Hippocampal formation (tissue), 2 donors: ENCODE data around the gene COL23A1.

Experiments
- DNase-seq, 2 donors: peaks; one replicate each; lab custom pipeline; 2025; lab: John Stamatoyannopoulos, UW

COL23A1 gene

GRCh38 chr5:178339272-178339671 is 250.9 kb downstream of the COL23A1 start:
- DNase-seq = no peak

- DNase-seq = no peak
Observed at GRCh38 chr5:178338750-178339144, 251.4 kb downstream of the COL23A1 start.

DNA sequence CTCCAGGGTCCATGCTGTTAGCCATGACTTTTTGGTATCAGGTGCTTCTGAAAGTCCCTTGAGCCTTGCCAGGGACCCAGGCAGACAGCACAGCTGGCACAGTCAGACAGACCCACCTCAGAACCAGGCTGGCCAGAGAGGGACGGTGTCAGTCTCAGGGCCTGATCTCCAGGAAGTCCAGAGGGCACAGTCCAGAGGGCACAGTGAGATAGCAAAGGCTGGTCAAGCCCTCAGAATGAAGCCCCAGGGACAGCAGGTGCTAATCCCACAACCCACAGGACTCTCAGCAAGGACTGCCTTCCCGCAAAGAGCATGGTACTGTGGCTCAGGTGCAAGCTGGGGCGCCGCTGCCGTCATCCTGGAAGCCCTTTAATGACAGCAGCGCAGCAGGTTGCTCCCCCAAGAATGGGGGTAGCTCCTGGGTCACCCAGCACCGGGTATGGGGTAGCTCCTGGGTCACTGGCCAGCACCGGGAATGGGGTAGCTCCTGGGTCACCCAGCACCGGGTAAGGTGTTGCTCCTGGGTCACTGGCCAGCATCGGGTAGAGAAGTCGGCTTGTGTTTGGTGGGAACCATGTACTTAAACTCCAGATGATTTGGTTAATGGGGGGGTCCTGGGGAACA is 252.0 kb downstream of the COL23A1 start:
- DNase-seq = no peak

DNA sequence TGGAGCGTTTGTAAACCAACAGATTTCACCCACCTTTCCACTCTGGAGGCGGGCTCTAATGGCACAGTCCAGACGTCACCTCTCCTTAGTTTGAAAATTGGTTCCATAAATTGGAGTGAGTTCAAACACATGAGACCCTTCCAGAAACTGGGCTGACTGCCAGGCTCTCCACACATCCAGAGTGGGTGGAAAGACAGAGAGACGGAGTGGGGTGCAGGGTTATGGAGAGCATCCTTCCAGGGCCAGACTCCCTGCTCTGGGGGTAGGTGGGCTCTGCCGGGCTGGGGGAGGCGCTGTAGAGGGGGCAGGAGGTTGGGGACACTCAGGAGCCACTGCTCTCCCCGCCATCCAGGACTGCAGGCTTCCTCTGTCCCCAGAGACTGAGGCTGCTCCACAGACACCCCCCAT is 252.9 kb downstream of the COL23A1 start:
- DNase-seq = no peak

GRCh38 chr5:178336889-178337288 is 253.3 kb downstream of the COL23A1 start:
- no peak for DNase-seq

DNA sequence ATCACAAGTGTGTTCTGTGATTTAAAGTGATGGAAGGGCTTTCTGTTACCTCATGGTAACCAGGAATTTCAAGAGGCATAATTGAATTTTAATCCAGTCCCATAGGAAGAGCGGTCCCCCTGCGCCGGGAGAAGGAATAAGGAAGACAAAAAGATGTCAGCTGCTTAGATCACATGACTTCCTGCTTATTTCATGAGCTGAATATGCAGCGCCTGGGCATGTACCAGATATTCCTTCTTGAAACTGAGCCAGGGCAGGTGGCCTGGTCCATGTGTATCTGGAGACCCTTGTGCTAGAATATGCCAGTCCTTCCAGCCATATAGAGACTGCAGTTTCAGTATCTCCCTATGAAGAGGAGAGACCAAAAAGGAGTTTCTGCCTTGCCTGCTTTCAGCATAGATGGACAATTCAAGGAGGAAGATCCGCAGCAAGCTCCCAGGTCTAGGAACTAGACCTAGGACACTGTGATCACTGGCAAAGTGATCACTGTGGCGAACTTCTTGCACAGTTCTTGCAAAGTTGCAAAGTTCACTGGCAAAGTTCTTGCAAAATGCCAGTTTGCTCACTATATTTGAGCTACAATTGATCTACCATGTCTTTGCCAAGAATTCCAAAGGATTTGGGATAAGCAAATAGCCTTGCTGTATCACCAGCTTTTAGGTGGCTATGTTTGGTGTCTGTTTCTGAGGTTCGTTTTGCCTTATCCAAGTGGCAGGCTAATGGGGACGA is 254.7 kb downstream of the COL23A1 start:
- DNase-seq = no peak

GRCh38 chr5:178334861-178335260 is 255.3 kb downstream of the COL23A1 start:
- no peak for DNase-seq

DNA sequence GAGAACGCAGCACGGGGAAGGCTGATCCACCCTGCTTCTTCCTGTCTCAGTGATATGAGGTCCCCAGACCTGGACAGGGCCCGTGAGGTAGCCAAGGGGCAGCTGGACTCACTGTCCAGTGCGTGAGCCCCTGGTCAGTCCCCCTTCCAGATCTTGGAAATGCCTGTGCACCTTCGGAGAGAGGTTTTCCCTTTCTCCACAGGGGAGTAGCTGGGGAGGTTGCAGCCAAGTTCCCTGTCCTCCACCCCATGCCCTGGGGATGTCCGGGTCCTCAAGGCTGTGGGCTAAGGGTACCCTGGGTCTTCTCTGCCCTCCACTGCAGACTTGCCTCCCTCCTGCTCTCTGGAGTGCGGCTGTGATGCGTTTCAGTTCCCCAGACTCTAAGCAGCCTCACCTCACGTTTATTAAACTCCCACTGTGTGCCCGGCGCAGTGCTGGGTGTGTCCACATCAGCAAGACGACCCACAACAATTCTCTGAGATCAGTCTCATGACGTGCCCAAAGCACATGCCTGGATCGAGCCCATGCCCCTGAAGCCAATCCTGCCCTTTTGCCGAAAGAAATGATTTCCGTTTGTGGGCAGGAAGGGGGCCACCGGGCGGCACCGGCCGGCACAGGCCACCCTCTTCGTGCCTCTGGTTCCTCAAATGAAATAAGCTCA is 256.2 kb downstream of the COL23A1 start:
- DNase-seq = no peak

DNA sequence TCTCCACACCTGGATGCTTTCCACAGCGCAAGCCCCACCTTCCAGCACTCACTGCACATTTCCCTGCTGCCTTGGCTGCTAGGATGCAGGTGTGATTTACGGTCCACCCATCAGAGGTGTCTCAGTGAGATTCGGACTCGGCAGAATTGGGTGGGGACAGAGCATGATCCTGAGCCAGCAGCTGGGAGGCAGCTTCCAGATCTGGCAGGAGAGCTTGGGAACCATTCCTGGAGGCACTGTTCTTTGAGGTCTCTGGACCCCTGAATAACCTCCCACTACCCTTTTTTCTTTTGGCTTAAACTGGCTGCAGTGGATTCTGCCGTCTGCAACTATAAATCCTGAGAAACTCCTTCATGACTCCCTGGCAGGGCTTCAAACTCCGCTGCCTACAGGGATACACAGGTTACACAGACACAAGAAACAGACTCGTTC is 258.0 kb downstream of the COL23A1 start:
- no peak for DNase-seq

GRCh38 chr5:178331491-178331996 is 258.6 kb downstream of the COL23A1 start:
- DNase-seq = peak; percentile 89 to 92

DNA sequence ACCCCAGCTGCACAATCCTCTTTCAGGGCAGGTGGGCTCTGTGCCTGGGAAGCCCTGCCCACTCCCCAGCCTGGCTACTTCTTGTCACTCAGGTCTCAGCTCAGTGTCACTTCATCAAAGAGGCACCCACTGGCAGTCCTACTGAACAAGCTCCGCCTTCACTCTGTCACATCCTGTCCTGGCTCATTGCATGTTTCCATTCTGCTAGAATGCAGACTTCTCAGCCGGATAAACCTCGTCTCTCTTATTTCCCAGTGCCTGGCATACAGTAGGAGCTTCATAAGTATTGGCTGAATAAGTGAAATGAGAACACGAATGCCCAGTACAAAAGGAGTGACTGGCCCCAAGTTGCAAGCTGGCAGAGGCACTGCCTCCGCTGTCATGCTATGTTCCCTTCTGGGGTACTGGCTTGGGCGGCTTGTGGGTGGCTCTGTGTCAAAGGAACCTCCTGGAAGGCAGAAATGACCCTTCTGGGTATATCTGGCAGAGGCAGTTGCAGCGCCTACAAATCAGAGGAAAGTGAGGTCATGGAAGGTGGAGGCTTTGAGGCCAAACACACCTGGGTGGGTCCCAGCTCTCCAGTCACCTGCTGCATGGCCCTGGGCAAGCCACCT is 259.3 kb downstream of the COL23A1 start:
- DNase-seq = peak in 1 of 2 donors; percentile 34

DNA sequence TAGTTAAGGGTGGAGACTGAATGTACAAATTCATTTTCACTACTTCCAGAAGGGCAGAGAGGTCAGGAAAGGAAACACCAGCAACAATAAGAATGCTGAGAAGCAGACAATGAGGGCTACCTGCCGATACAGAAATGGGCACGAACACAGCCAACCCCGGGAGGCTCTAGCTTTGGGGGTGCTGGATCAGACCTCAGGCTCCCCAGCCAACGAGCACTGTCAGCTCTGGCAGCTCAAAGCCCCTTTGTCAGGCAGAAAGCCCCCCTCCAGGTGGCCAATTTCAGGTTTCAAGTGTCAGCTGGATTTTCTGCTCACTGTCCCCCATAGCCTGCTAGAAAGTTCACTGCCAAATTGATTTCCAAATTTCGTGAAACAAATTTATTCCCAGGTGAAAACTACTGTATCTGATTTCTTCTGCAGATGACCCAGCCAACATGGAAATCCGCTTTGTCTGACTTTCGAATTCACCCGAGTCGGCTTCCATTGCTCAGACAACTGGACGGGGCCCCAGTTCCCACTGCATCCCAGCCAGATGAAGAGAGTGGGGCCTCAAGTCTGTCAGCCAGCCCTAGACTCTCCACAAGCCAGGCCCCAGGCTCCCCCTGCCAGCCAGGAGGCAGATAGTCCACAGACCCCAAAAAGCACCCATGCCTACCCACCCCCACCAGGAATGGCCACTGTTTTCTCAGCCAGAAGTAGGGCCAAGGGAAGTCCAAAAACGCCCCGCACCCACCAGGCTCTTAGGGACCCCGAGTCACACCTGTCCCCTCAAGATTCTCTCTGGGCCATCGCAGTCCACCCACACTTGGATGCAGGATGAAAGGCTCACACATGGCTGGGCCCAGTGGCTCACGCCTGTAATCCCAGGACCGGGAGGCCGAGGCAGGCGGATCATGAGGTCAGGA is 261.1 kb downstream of the COL23A1 start:
- no peak for DNase-seq

GRCh38 chr5:178327931-178328711 is 262.1 kb downstream of the COL23A1 start:
- DNase-seq = no peak

GRCh38 chr5:178327446-178327845 is 262.7 kb downstream of the COL23A1 start:
- no peak for DNase-seq

GRCh38 chr5:178326374-178326715 is 263.8 kb downstream of the COL23A1 start:
- DNase-seq = no peak

DNA sequence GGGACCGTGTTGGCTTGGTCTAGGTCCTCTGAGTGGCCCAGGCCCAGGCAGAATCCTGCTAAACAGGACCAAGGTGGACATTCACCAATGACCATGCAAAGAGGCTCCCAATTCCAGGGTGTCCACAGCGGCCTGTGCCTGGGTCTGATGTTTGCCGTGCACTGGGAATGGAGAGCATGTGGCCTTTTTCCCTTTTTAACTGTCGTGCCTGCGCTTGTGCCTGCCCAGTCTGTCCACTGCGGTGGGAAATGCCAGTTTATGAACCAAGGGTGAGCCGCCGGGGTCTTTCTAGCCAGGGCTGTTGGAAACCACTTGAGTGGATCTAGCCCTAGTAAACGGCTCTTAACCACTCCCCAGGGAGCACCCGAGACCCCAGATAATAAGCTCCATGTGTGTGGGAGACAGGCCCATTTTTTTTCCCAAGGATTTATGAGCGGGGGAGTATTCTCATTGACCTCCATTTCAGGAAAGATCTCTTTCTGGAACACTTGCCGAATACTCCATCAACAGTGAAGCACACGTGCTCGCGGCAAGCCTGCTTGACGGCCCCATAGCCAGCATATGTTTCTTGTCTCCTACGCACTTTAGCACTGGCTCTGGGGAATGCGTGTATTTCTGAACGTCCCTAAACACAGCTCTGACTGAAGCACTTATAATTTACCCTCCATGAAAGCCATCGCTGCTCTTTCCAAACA is 264.4 kb downstream of the COL23A1 start:
- DNase-seq = no peak

GRCh38 chr5:178325311-178325678 is 264.9 kb downstream of the COL23A1 start:
- DNase-seq = no peak

DNA sequence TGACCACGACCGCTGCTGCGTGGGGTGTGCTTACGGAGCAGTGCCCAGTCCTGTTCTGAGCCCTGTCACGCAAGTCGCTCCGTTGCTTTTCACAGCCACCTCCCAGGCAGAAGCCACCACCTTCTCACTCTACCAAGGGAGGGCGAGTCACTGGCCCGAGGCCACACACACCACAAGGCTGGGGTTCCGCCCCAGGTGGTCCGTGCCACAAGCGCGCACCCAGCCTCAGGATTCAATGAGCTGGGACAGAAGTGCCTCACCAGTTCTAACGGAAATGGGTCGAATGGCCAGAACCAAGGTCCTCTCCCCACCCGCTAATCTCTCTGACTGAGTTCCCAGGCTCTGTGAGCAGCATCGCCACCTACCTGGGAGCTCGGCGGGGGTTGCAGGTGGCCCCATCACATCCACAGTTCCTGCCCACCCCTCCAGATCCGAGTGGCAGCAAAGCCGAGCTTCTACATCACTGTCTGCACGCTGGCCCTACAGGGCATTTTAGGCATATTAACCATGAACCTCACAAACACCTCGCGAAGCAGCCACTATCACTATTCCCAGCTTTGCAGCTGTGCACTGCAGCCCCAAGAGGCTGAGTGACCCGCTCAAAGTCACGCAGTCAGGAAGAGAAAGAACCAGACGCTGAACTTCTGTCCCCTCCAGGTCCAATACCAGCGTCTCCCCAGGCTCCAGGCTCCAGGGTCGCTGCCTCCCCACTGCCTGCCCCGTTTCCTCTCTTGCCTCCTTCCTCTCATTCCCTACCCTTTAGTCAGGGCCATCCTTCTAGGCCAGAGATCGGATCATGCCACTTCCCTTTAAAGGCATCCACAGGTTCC is 265.5 kb downstream of the COL23A1 start:
- no peak for DNase-seq

- no peak for DNase-seq
Observed at GRCh38 chr5:178323961-178324360, 266.2 kb downstream of the COL23A1 start.
